ENCODE data around the gene TMEM131. TPM values are rescaled to one million over a fixed set of nuclear protein-coding genes. Genes with fewer than 3 reads are reported as not detected.
"Not testable (repeated sequence)": the region's sequence is repeated elsewhere in the genome, so short reads cannot be mapped to it uniquely, and the experiment has no call there.

TMEM131 gene
- total RNA-seq, 1 donor from 2014 or later = 35.3 TPM

GRCh38 chr2:97712693-97713295, 283.0 kb downstream of the TMEM131 start:
- peaks cover 5% of the 10 kb centered on the region for H3K4me1 Mint-ChIP-seq (ENCODE audit: low read depth, unreplicated experiment)
- no peaks in the 10 kb centered on the region for H3K36me3 Mint-ChIP-seq (ENCODE audit: low read depth, unreplicated experiment)
- Histone ChIP-seq H3K4me3 (ENCODE audit: insufficient read depth, low read depth, low read length) (no peak overlapping the region), H3K9me3 (ENCODE audit: insufficient read depth, low read depth, low read length) (no peaks in the 10 kb centered on the region), H3K4me2 (ENCODE audit: low read length) (no peak overlapping the region), H3K4me1 (ENCODE audit: insufficient read depth, low read length) (no peaks in the 10 kb centered on the region), H2AFZ (ENCODE audit: low read depth, low read length) (no peak overlapping the region), H3K79me2 (ENCODE audit: insufficient read depth, low read length) (no peaks in the 10 kb centered on the region), H3K36me3 (ENCODE audit: insufficient read depth, low read length) (no peaks in the 10 kb centered on the region), H3K27me3 (ENCODE audit: insufficient read depth, low read length) (no peaks in the 10 kb centered on the region), H3K9ac (ENCODE audit: low read length) (no peak overlapping the region), H3K27ac (ENCODE audit: low read depth, low read length) (no peak overlapping the region), H4K20me1 (ENCODE audit: insufficient read depth, low read length) (no peaks in the 10 kb centered on the region)
- TF ChIP-seq CTCF (IDR thresholded peaks at IDR 0.05; ENCODE audit: insufficient read depth, low read depth, low read length) (no peak), EZH2 (IDR thresholded peaks at IDR 0.05; ENCODE audit: insufficient read depth, low read length) (no peak)
- FAIRE-seq (no peak), DNase-seq (ENCODE audit: low read depth) (no peak)
- H3K27ac Mint-ChIP-seq (ENCODE audit: unreplicated experiment) = no peak overlapping the region
- peaks cover 29% of the 10 kb centered on the region for H3K27me3 Mint-ChIP-seq (ENCODE audit: low read depth, unreplicated experiment)
- no peaks in the 10 kb centered on the region for H3K9me3 Mint-ChIP-seq (ENCODE audit: unreplicated experiment)
- no peak overlapping the region for H3K4me3 Mint-ChIP-seq (ENCODE audit: unreplicated experiment)

- not testable (repeated sequence) for H2AFZ ChIP-seq (ENCODE audit: low read depth, low read length); H3K4me2 ChIP-seq (ENCODE audit: low read length); H3K4me1 Mint-ChIP-seq (ENCODE audit: low read depth, unreplicated experiment); H3K27ac ChIP-seq (ENCODE audit: low read depth, low read length); H3K36me3 ChIP-seq (ENCODE audit: insufficient read depth, low read length); DNase-seq (ENCODE audit: low read depth); H3K27ac Mint-ChIP-seq (ENCODE audit: unreplicated experiment); H3K9ac ChIP-seq (ENCODE audit: low read length); H3K79me2 ChIP-seq (ENCODE audit: insufficient read depth, low read length); H3K36me3 Mint-ChIP-seq (ENCODE audit: low read depth, unreplicated experiment); H3K9me3 Mint-ChIP-seq (ENCODE audit: unreplicated experiment); H3K4me3 Mint-ChIP-seq (ENCODE audit: unreplicated experiment); H3K9me3 ChIP-seq (ENCODE audit: insufficient read depth, low read depth, low read length); FAIRE-seq; H3K4me3 ChIP-seq (ENCODE audit: insufficient read depth, low read depth, low read length); H4K20me1 ChIP-seq (ENCODE audit: insufficient read depth, low read length); H3K27me3 ChIP-seq (ENCODE audit: insufficient read depth, low read length); H3K4me1 ChIP-seq (ENCODE audit: insufficient read depth, low read length)
- peaks cover 23% of the 10 kb centered on the region for H3K27me3 Mint-ChIP-seq (ENCODE audit: low read depth, unreplicated experiment)
Measured at GRCh38 chr2:97712175-97712574, 283.6 kb downstream of the TMEM131 start.

GRCh38 chr2:97711394-97711711, 284.4 kb downstream of the TMEM131 start:
- Histone ChIP-seq H3K4me3 (ENCODE audit: insufficient read depth, low read depth, low read length) (no peak overlapping the region), H3K27ac (ENCODE audit: low read depth, low read length) (no peak overlapping the region), H3K27me3 (ENCODE audit: insufficient read depth, low read length) (no peaks in the 10 kb centered on the region), H3K4me2 (ENCODE audit: low read length) (no peak overlapping the region), H3K36me3 (ENCODE audit: insufficient read depth, low read length) (no peaks in the 10 kb centered on the region), H3K9ac (ENCODE audit: low read length) (no peak overlapping the region), H4K20me1 (ENCODE audit: insufficient read depth, low read length) (no peaks in the 10 kb centered on the region), H3K9me3 (ENCODE audit: insufficient read depth, low read depth, low read length) (no peaks in the 10 kb centered on the region), H3K4me1 (ENCODE audit: insufficient read depth, low read length) (no peaks in the 10 kb centered on the region), H2AFZ (ENCODE audit: low read depth, low read length) (no peak overlapping the region), H3K79me2 (ENCODE audit: insufficient read depth, low read length) (no peaks in the 10 kb centered on the region)
- Mint-ChIP-seq H3K9me3 (ENCODE audit: unreplicated experiment) (no peaks in the 10 kb centered on the region), H3K4me1 (ENCODE audit: low read depth, unreplicated experiment) (peaks cover 5% of the 10 kb centered on the region), H3K27ac (ENCODE audit: unreplicated experiment) (no peak overlapping the region), H3K36me3 (ENCODE audit: low read depth, unreplicated experiment) (no peaks in the 10 kb centered on the region), H3K4me3 (ENCODE audit: unreplicated experiment) (no peak overlapping the region), H3K27me3 (ENCODE audit: low read depth, unreplicated experiment) (peaks cover 18% of the 10 kb centered on the region)
- FAIRE-seq (no peak), DNase-seq (ENCODE audit: low read depth) (no peak)
- TF ChIP-seq CTCF (IDR thresholded peaks at IDR 0.05; ENCODE audit: insufficient read depth, low read depth, low read length) = no peak
- TF ChIP-seq EZH2 (IDR thresholded peaks at IDR 0.05; ENCODE audit: insufficient read depth, low read length) = no peak

All from astrocyte (in vitro differentiated cells and primary cell).